HL-60/S4 treated with phorbol 12-myristate 13-acetate at 8.2 ng/mL for 4 days and 3 days (cell line): ENCODE measurements around the gene RERE.
"Not testable (repeated sequence)": the region's sequence is repeated elsewhere in the genome, so short reads cannot be mapped to it uniquely, and the experiment has no call there.

Experiments
- in situ Hi-C: fragments of 300-500 bp; cut with MboI; formaldehyde crosslinking; loops from 2 replicates; pipeline ENCODE4 v1.15.0; 2022; ENCODE audit warnings: low sequenced_read_pairs

RERE gene

GRCh38 chr1:8844501-8845006, 27.1 kb upstream of the RERE start:
- in situ Hi-C loops, result no loop called here

- in situ Hi-C loops, result no loop called here
Measured at GRCh38 chr1:8841395-8841794, 24.0 kb upstream of the RERE start.

- in situ Hi-C loops, result no loop called here
Measured at GRCh38 chr1:8839990-8840389, 22.6 kb upstream of the RERE start.

GRCh38 chr1:8835941-8836643, 18.7 kb upstream of the RERE start:
- in situ Hi-C loops, result no loop called here

- in situ Hi-C loops, result no loop called here
Measured at GRCh38 chr1:8831340-8831739, 13.9 kb upstream of the RERE start.

- in situ Hi-C loops, result not testable (repeated sequence)
Measured at GRCh38 chr1:8830732-8831131, 13.3 kb upstream of the RERE start.

GRCh38 chr1:8825985-8826481, 8.6 kb upstream of the RERE start:
- in situ Hi-C loops, result no loop called here

GRCh38 chr1:8823295-8823664, 5.8 kb upstream of the RERE start:
- in situ Hi-C loops, result no loop called here

- in situ Hi-C loops, result no loop called here
Measured at GRCh38 chr1:8822373-8823294, 5.2 kb upstream of the RERE start.

- in situ Hi-C loops, result no loop called here
Measured at GRCh38 chr1:8821084-8821483, 3.6 kb upstream of the RERE start.

- in situ Hi-C loops, result not testable (repeated sequence)
Measured at GRCh38 chr1:8818789-8819188, 1.3 kb upstream of the RERE start.

- in situ Hi-C loops, result no loop called here
Measured at GRCh38 chr1:8818325-8818775, 910 bp upstream of the RERE start.

GRCh38 chr1:8816831-8817411, 519 bp downstream of the RERE start:
- in situ Hi-C loops, result no loop called here

GRCh38 chr1:8816264-8816663, 1.2 kb downstream of the RERE start:
- in situ Hi-C loops, result no loop called here

- in situ Hi-C loops, result no loop called here
Measured at GRCh38 chr1:8815582-8816151, 1.8 kb downstream of the RERE start.

GRCh38 chr1:8814865-8815264, 2.6 kb downstream of the RERE start:
- in situ Hi-C loops, result no loop called here

- in situ Hi-C loops, result no loop called here
Measured at GRCh38 chr1:8813991-8814390, 3.4 kb downstream of the RERE start.

GRCh38 chr1:8813016-8813763, 4.2 kb downstream of the RERE start:
- in situ Hi-C loops, result no loop called here

- in situ Hi-C loops, result no loop called here
Measured at GRCh38 chr1:8812081-8812480, 5.4 kb downstream of the RERE start.

- in situ Hi-C loops, result no loop called here
Measured at GRCh38 chr1:8810987-8811386, 6.5 kb downstream of the RERE start.
